Astrocyte (in vitro differentiated cells and primary cell): ENCODE measurements around the gene CCDC136. TPM values are rescaled to one million over a fixed set of nuclear protein-coding genes. Genes with fewer than 3 reads are reported as not detected.
A peak's percentile ranks its signal among the peaks of the same experiment; 100 is the strongest.

Experiments
- DNase-seq: peaks from one replicate; pipeline ENCODE4 v3.0.0-alpha.2; 2010; ENCODE audit warnings: low read depth
- FAIRE-seq: peaks from 2 replicates; lab custom pipeline; 2011; peaks lifted over from hg19 to GRCh38; lab: Jason Lieb, UNC
- H2AFZ ChIP-seq: 2 replicates; pipeline ENCODE4 v1.6.0; 2012; ENCODE audit warnings: low read depth, low read length, inconsistent platforms
- H3K27ac ChIP-seq: 2 replicates; pipeline ENCODE4 v1.5.1; 2011; ENCODE audit warnings: low read depth, low read length, inconsistent platforms
- H3K27me3 ChIP-seq: 2 replicates; pipeline ENCODE4 v1.6.0; 2011; ENCODE audit warnings: low read length, inconsistent platforms; ENCODE audit not compliant: insufficient read depth
- H3K36me3 ChIP-seq: 2 replicates; pipeline ENCODE4 v1.5.1; 2011; ENCODE audit warnings: low read length, inconsistent platforms; ENCODE audit not compliant: insufficient read depth
- H3K4me1 ChIP-seq: 2 replicates; pipeline ENCODE4 v1.5.1; 2011; ENCODE audit warnings: low read length, inconsistent platforms; ENCODE audit not compliant: insufficient read depth
- H3K4me2 ChIP-seq: 2 replicates; pipeline ENCODE4 v1.6.0; 2012; ENCODE audit warnings: low read length, inconsistent platforms
- H3K4me3 ChIP-seq: 2 replicates; pipeline ENCODE4 v1.5.1; 2011; ENCODE audit warnings: low read depth, mild to moderate bottlenecking, low read length, inconsistent platforms; ENCODE audit not compliant: insufficient read depth
- H3K79me2 ChIP-seq: 2 replicates; pipeline ENCODE4 v1.6.0; 2012; ENCODE audit warnings: mild to moderate bottlenecking, low read length, inconsistent platforms; ENCODE audit not compliant: insufficient read depth
- H3K9ac ChIP-seq: 2 replicates; pipeline ENCODE4 v1.6.0; 2012; ENCODE audit warnings: mild to moderate bottlenecking, low read length, inconsistent platforms
- H3K9me3 ChIP-seq: 2 replicates; pipeline ENCODE4 v1.5.1; 2012; ENCODE audit warnings: low read depth, mild to moderate bottlenecking, low read length, inconsistent platforms; ENCODE audit not compliant: insufficient read depth
- H4K20me1 ChIP-seq: 2 replicates; pipeline ENCODE4 v1.6.0; 2012; ENCODE audit warnings: low read length, inconsistent platforms; ENCODE audit not compliant: insufficient read depth
- H3K27ac Mint-ChIP-seq: one replicate; pipeline ENCODE4 v1.8.0; 2021; ENCODE audit warnings: mild to moderate bottlenecking, mixed read lengths; ENCODE audit not compliant: unreplicated experiment
- H3K27me3 Mint-ChIP-seq: one replicate; pipeline ENCODE4 v1.8.0; 2021; ENCODE audit warnings: low read depth, mixed read lengths; ENCODE audit not compliant: unreplicated experiment
- H3K36me3 Mint-ChIP-seq: one replicate; pipeline ENCODE4 v1.8.0; 2021; ENCODE audit warnings: low read depth, mixed read lengths; ENCODE audit not compliant: unreplicated experiment
- H3K4me1 Mint-ChIP-seq: one replicate; pipeline ENCODE4 v1.8.0; 2021; ENCODE audit warnings: low read depth, mixed read lengths; ENCODE audit not compliant: unreplicated experiment
- H3K4me3 Mint-ChIP-seq: one replicate; pipeline ENCODE4 v1.8.0; 2021; ENCODE audit warnings: mild to moderate bottlenecking, moderate library complexity, mixed read lengths; ENCODE audit not compliant: unreplicated experiment
- H3K9me3 Mint-ChIP-seq: one replicate; pipeline ENCODE4 v1.8.0; 2021; ENCODE audit warnings: mild to moderate bottlenecking, mixed read lengths; ENCODE audit not compliant: unreplicated experiment
- CTCF ChIP-seq: IDR thresholded peaks from 2 replicates; pipeline ENCODE4 v1.5.1; 2011; ENCODE audit warnings: low read depth, mild to moderate bottlenecking, inconsistent platforms, low read length, moderate library complexity; ENCODE audit not compliant: insufficient read depth
- EZH2 ChIP-seq: IDR thresholded peaks from 2 replicates; pipeline ENCODE4 v1.6.1; 2012; ENCODE audit warnings: mild to moderate bottlenecking, low read length, inconsistent platforms; ENCODE audit not compliant: insufficient read depth
- total RNA-seq: library from RNA; stranded (reverse); gene quantifications from 2 replicates; pipeline ENCODE4 v1.2.1, GENCODE V29; 2021

The CCDC136 gene
- total RNA-seq, 1 donor from 2014 or later, result 14.9 TPM

GRCh38 chr7:128833946-128834325, 42.2 kb downstream of the CCDC136 start:
- peak overlapping the region; percentile 90 for H3K27ac ChIP-seq
- peaks cover 76% of the 10 kb centered on the region for H4K20me1 ChIP-seq
- DNase-seq, result no peak
- peak overlapping the region; percentile 95 for H3K4me3 Mint-ChIP-seq
- H3K27me3 ChIP-seq, result no peaks in the 10 kb centered on the region
- peaks cover 82% of the 10 kb centered on the region for H3K79me2 ChIP-seq
- H3K4me3 ChIP-seq, result peak overlapping the region; percentile 34
- H3K9me3 Mint-ChIP-seq, result no peaks in the 10 kb centered on the region
- H3K27me3 Mint-ChIP-seq, result no peaks in the 10 kb centered on the region
- H2AFZ ChIP-seq, result no peak overlapping the region
- no peak for FAIRE-seq
- peaks cover 19% of the 10 kb centered on the region for H3K4me1 Mint-ChIP-seq
- H3K9ac ChIP-seq, result peak overlapping the region; percentile 93
- peaks cover 53% of the 10 kb centered on the region for H3K4me1 ChIP-seq
- peak overlapping the region; percentile 99 for H3K4me2 ChIP-seq
- TF ChIP-seq CTCF, result no peak
- no peak for TF ChIP-seq EZH2
- H3K27ac Mint-ChIP-seq, result peak overlapping the region; percentile 91
- peaks cover 26% of the 10 kb centered on the region for H3K36me3 ChIP-seq
- H3K36me3 Mint-ChIP-seq, result peaks cover 11% of the 10 kb centered on the region
- no peaks in the 10 kb centered on the region for H3K9me3 ChIP-seq

- peaks cover 42% of the 10 kb centered on the region for H3K4me1 ChIP-seq
- H3K4me2 ChIP-seq, result peak overlapping the region; percentile 65
- H3K9me3 ChIP-seq, result no peaks in the 10 kb centered on the region
- no peak overlapping the region for H2AFZ ChIP-seq
- peaks cover 37% of the 10 kb centered on the region for H3K36me3 ChIP-seq
- Mint-ChIP-seq H3K36me3 (peaks cover 16% of the 10 kb centered on the region), H3K27ac (peak overlapping the region; percentile 58), H3K4me1 (peaks cover 13% of the 10 kb centered on the region), H3K4me3 (no peak overlapping the region), H3K27me3 (no peaks in the 10 kb centered on the region), H3K9me3 (no peaks in the 10 kb centered on the region)
- peaks cover 89% of the 10 kb centered on the region for H4K20me1 ChIP-seq
- peak overlapping the region; percentile 73 for H3K27ac ChIP-seq
- no peak overlapping the region for H3K4me3 ChIP-seq
- no peak for FAIRE-seq
- DNase-seq, result no peak
- no peak for TF ChIP-seq CTCF
- TF ChIP-seq EZH2, result no peak
- peaks cover 94% of the 10 kb centered on the region for H3K79me2 ChIP-seq
- peak overlapping the region; percentile 73 for H3K9ac ChIP-seq
- no peaks in the 10 kb centered on the region for H3K27me3 ChIP-seq
Observed at GRCh38 chr7:128835231-128835751, 43.5 kb downstream of the CCDC136 start.
